ENCODE measurements around the gene S100A6.

GRCh38 chr1:153552335-153552734, 16.5 kb upstream of the S100A6 start:
- TF ChIP-seq, protein P1, sequence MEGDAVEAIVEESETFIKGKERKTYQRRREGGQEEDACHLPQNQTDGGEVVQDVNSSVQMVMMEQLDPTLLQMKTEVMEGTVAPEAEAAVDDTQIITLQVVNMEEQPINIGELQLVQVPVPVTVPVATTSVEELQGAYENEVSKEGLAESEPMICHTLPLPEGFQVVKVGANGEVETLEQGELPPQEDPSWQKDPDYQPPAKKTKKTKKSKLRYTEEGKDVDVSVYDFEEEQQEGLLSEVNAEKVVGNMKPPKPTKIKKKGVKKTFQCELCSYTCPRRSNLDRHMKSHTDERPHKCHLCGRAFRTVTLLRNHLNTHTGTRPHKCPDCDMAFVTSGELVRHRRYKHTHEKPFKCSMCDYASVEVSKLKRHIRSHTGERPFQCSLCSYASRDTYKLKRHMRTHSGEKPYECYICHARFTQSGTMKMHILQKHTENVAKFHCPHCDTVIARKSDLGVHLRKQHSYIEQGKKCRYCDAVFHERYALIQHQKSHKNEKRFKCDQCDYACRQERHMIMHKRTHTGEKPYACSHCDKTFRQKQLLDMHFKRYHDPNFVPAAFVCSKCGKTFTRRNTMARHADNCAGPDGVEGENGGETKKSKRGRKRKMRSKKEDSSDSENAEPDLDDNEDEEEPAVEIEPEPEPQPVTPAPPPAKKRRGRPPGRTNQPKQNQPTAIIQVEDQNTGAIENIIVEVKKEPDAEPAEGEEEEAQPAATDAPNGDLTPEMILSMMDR (IDR thresholded peaks at IDR 0.05) = no peak
- TF ChIP-seq POLR2A (IDR thresholded peaks at IDR 0.05) = no peak

Measured in lower leg skin (tissue), 3 donors.